IgD-negative memory B cell (primary cell): Measurements from ENCODE around the gene WDR70. TPM values are rescaled to one million over a fixed set of nuclear protein-coding genes. Genes with fewer than 3 reads are reported as not detected.
A peak's percentile ranks its signal among the peaks of the same experiment; 100 is the strongest.
"Not testable (repeated sequence)": the region's sequence is repeated elsewhere in the genome, so short reads cannot be mapped to it uniquely, and the experiment has no call there.

ENCODE experiments used
- H3K27ac Mint-ChIP-seq, 3 donors: one replicate each; pipeline ENCODE4 v1.8.0; 2020 to 2022; ENCODE audit warnings: mild to moderate bottlenecking in 3 of 3, mixed read lengths in 3 of 3, moderate library complexity in 1 of 3
- H3K27me3 Mint-ChIP-seq: one replicate; pipeline ENCODE4 v1.8.0; 2021; ENCODE audit warnings: mixed read lengths
- H3K36me3 Mint-ChIP-seq: one replicate; pipeline ENCODE4 v1.8.0; 2020; ENCODE audit warnings: mild to moderate bottlenecking, mixed read lengths
- H3K4me1 Mint-ChIP-seq, 3 donors: one replicate each; pipeline ENCODE4 v1.8.0; 2020 to 2022; ENCODE audit warnings: mixed read lengths in 3 of 3, mild to moderate bottlenecking in 1 of 3
- H3K4me3 Mint-ChIP-seq, 4 donors: one replicate each; pipeline ENCODE4 v1.8.0; 2020 to 2022; ENCODE audit warnings: mild to moderate bottlenecking in 4 of 4, mixed read lengths in 4 of 4, moderate library complexity in 3 of 4
- H3K9me3 Mint-ChIP-seq, 3 donors: one replicate each; pipeline ENCODE4 v1.8.0; 2020 to 2021; ENCODE audit warnings: mixed read lengths in 3 of 3, mild to moderate bottlenecking in 1 of 3
- polyA plus RNA-seq: library from polyadenylated mRNA; unstranded; fragments of 300-500 nt; fragmentation: Illumina TruSeq; gene quantifications from one replicate; pipeline ENCODE4 v1.2.3, GENCODE V29; 2021

Gene WDR70
- polyA plus RNA-seq, 1 donor from 2014 or later: 21.6 TPM

DNA sequence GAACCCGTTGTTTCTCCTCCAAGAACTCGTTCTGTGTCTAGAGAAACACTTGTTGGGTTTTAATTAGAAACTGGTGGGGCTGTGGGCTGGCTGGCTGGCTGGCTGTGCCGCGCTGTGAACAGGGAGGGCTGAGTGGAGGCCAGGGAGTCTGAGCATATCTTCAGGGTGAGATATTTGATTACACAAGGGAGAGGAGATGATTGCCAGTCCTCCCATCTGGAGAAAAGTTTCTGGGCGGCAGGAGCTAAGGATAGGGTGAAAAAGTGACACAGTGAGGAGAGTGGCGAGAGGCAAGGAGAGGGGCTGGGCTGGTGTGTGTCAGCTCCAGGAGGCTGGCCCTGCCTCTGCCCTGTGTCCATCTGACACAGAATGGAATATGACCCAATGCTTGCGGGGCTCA lies 397.7 kb downstream of the WDR70 start:
- Mint-ChIP-seq H3K4me1 (no peaks in the 10 kb centered on the region), H3K4me3 (no peak overlapping the region), H3K27ac (no peak overlapping the region), H3K27me3 (no peaks in the 10 kb centered on the region), H3K36me3 (peaks cover 3% of the 10 kb centered on the region), H3K9me3 (peaks cover 2 to 9% (median 3%) of the 10 kb centered on the region in 3 donors)

DNA sequence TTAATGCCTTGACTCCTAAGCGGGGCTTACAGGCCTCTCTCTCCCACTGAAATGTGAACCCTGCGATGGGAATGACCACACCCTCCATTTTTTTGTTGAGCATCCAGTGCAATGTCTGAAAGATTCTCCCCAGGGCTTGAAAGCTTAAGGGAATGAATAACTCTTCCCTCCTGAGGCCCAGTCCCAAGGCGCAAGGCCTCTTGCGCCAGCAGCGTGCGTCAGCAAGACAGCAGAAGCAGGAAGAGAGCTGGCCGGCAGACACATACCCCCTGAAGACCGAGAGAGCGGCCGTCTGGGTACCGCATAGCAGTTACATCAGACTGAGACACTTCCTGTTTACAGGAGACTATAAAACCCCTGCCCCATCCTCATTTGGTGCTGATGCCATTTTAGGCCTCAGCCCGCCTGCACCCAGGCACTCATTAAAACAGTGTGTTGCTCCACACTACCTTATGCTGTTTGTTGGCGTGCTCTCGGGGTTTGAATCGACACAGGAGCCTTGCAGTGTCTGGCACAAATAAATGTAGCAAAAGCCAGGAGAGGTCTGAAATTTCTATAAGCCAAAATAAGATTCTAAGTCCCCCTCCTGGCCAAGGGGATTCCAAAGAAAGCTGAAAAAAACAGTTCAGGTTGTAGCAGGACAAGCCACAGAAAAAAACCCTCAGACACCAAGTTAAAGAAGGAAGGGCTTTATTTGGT lies 398.5 kb downstream of the WDR70 start:
- Mint-ChIP-seq H3K9me3 (peaks cover 2 to 9% (median 3%) of the 10 kb centered on the region in 3 donors), H3K27ac (no peak overlapping the region), H3K36me3 (peaks cover 3% of the 10 kb centered on the region), H3K4me3 (no peak overlapping the region), H3K4me1 (no peaks in the 10 kb centered on the region), H3K27me3 (no peaks in the 10 kb centered on the region)

DNA sequence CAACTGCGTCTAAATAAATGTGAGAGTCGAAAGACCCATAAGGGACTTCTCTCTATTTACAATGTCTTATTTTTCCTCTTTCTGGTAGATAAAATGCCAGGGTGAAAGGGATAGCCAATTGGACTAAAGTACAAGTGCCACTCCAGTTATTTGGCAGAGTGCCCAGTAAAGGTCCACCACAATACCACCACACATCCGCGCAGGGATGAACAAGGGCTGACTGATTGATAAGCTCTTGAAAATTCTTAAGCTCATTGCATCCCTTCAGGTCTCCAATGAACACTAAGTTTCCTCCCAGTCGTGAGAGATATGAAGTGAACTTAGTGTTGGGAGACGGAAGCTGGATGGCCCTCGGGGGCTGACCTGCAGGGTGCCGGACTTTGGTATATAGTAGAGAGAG lies 402.3 kb downstream of the WDR70 start:
- not testable (repeated sequence) for H3K27ac Mint-ChIP-seq, H3K36me3 Mint-ChIP-seq, H3K9me3 Mint-ChIP-seq, H3K4me3 Mint-ChIP-seq, H3K4me1 Mint-ChIP-seq, H3K27me3 Mint-ChIP-seq

DNA sequence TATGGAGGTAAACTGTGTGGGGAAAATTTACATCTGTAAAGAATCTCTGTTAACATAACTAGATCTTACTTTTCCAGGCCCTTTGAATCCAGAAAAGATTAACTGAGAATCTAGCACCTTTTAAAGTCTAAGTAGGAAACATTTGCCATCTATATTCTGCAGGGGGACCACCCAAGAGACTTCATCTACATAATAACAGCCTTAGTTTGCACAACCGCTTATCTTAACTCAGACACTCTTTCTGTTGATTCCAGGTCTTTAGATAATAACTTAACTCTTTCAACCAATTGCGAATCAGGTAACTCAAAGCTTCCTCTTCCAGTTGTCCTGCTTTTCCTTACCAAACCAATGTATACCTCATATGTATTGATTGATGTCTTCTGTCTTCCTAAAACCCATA lies 407.3 kb downstream of the WDR70 start:
- Mint-ChIP-seq H3K36me3 (no peaks in the 10 kb centered on the region), H3K4me3 (no peak overlapping the region), H3K27me3 (peaks cover 7% of the 10 kb centered on the region)

DNA sequence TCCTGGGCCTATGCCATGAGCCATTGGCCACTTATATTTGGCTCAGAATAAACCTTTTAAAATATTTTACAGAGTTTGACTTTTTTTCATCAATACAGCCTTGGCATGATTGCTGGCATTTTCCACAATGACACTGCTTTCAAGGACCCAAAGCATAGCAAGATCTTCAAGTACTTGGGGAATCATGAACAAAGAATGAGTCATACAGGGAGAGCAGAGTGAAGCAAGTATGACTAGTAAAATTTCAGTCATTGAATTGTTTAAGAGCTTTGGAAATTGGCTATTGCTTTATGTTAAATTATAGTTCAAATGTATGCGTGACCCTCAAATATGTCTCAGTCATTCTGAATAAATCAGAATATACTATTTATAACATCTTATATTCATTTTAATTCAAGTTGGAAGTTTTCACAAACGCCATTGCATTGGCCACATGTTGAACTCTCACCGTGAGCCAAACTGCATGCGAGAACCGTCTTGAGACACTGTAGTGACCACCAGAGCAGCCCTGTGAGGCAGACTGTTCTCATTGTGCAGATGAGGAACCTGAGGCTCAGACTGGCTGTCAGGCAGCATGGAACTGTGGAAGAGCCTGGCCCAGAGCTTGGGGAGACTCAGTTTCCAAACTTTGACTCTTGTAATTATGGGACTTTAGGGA lies 407.9 kb downstream of the WDR70 start:
- H3K4me3 Mint-ChIP-seq: no peak overlapping the region
- peaks cover 7% of the 10 kb centered on the region for H3K27me3 Mint-ChIP-seq
- no peaks in the 10 kb centered on the region for H3K4me1 Mint-ChIP-seq
- H3K36me3 Mint-ChIP-seq: no peaks in the 10 kb centered on the region
- peaks cover 3 to 6% (median 4%) of the 10 kb centered on the region in 3 donors for H3K9me3 Mint-ChIP-seq
- H3K27ac Mint-ChIP-seq: no peak overlapping the region

More for the DNA sequence above, 407.3 kb downstream of the WDR70 start:
- Mint-ChIP-seq H3K9me3 (peaks cover 0 to 2% (median under 1%) of the 10 kb centered on the region in 3 donors), H3K27ac (no peak overlapping the region), H3K4me1 (no peaks in the 10 kb centered on the region)

DNA sequence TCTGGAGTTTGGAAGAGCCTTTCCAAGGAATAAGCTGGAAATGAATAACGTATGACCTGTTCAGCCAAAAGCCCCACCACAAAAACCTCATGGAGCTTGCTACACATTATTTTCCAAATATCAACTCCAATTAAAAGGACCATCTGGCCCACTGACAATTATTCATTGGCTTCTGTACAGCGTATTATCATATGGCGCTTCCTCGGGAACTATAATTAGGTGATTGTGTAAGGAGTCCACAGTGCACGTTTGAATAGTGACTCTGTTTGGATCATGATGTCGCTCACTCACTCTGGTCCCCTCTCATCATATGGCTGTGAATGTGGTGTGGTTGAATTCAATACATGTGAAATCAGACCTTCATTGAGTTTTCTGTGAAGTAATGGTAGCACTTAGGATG lies 408.6 kb downstream of the WDR70 start:
- H3K36me3 Mint-ChIP-seq: no peaks in the 10 kb centered on the region

DNA sequence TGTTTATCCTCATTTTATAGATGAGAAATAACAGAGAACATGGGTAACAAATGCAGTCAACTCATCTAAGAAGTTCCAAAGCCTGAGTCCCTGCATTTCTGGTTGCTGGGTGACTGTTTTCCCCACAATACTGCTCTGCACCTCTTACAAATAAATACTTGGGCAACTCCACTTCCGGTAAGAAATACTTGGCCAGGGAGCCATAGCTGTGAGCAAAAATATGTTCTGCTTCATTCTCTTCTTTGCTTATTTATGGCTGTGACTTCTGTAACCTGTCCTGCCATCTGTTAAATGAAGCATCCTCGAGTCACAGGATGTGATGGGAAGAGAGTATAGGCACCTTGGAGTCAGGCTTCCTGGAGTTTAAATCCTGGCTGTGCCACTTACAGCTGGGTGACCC lies 410.9 kb downstream of the WDR70 start:
- Mint-ChIP-seq H3K36me3 (no peaks in the 10 kb centered on the region), H3K4me1 (no peaks in the 10 kb centered on the region), H3K27me3 (peaks cover 7% of the 10 kb centered on the region), H3K4me3 (no peak overlapping the region), H3K27ac (no peak overlapping the region), H3K9me3 (peaks cover 8 to 15% (median 9%) of the 10 kb centered on the region in 3 donors)

More for the DNA sequence above, 408.6 kb downstream of the WDR70 start:
- H3K27ac Mint-ChIP-seq: no peak overlapping the region
- peaks cover 7% of the 10 kb centered on the region for H3K27me3 Mint-ChIP-seq
- H3K4me1 Mint-ChIP-seq: no peaks in the 10 kb centered on the region
- H3K9me3 Mint-ChIP-seq: peaks cover 3 to 6% (median 4%) of the 10 kb centered on the region in 3 donors
- no peak overlapping the region for H3K4me3 Mint-ChIP-seq

DNA sequence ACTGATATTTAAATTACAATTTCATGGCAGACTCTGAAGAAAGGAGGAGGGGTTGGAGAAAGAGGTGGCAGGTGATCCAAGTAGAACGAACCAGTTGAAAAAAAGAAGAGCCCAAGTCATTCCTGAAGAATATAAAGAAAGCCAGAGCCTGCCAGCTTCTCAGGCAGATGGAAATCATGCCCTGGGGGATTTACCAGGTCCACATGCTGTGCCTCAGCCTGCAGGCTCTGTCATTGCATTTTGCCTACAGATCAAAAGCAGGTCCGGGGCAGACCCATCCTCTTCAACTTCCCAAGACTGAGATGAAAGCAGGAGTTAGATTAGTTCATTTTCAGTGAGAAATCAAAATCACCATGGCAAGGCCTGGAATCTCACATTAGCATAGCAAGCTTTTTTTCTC lies 412.2 kb downstream of the WDR70 start:
- H3K36me3 Mint-ChIP-seq: no peaks in the 10 kb centered on the region
- peaks cover 5% of the 10 kb centered on the region for H3K27me3 Mint-ChIP-seq
- peaks cover 0 to 1% (median 0%) of the 10 kb centered on the region in 3 donors for H3K4me1 Mint-ChIP-seq
- H3K27ac Mint-ChIP-seq: no peak overlapping the region
- H3K9me3 Mint-ChIP-seq: peaks cover 11 to 18% (median 11%) of the 10 kb centered on the region in 3 donors
- H3K4me3 Mint-ChIP-seq: no peak overlapping the region

DNA sequence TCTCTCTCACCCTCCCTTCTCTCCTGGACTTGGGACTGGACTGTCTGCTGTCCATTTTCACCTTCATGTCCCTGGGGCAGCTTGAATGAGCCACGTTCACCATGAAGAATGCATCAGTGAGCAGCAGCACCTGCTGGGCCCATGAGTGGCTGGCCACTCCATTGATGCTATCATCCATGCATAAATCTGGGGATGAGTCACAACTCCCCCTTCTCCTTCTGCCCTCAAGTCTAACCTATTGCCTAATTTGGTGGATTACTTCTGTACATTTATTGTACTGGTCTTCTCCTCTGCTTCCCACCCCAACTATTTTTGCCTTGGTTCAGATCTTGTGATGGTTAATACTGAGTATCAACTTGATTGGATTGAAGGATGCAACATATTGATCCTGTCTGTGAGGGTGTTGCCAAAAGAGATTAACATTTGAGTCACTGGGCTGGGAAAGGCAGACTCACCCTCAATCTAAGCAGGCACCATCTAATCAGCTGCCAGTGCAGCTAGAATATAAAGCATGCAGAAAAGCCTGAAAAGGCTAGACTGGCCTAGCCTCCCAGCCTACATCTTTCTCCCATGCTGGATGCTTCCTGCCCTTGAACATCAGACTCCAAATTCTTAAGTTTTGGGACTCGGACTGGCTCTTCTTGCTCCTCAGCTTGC lies 414.0 kb downstream of the WDR70 start:
- peak overlapping the region in 1 of 4 donors; percentile 0 for H3K4me3 Mint-ChIP-seq
- H3K9me3 Mint-ChIP-seq: peaks cover 11 to 23% (median 13%) of the 10 kb centered on the region in 3 donors

DNA sequence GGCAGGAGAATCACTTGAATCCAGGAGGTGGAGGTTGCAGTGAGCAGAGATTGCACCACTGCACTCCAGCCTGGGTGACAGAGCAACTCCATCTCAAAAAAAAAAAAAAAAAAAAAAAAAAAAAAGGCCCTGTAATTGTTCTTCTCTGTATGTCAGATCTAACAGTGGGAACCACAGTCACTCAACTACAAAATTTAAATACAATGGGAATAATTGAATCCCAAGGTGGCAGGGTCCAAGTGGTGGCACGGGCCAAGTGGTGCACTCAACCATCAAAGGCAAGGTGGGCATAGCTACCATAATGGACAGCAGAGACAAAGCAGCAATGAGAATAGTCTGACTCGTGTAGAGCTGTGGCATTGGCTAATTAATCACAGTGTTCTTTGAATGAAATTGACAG lies 416.2 kb downstream of the WDR70 start:
- not testable (repeated sequence) for H3K27me3 Mint-ChIP-seq, H3K36me3 Mint-ChIP-seq
- peaks cover 11 to 27% (median 15%) of the 10 kb centered on the region in 3 donors for H3K9me3 Mint-ChIP-seq

More for the DNA sequence above, 414.0 kb downstream of the WDR70 start:
- Mint-ChIP-seq H3K36me3 (no peaks in the 10 kb centered on the region), H3K4me1 (peaks cover 0 to 1% (median 0%) of the 10 kb centered on the region in 3 donors), H3K27ac (peak overlapping the region in 1 of 3 donors; percentile 40), H3K27me3 (peaks cover 4% of the 10 kb centered on the region)

DNA sequence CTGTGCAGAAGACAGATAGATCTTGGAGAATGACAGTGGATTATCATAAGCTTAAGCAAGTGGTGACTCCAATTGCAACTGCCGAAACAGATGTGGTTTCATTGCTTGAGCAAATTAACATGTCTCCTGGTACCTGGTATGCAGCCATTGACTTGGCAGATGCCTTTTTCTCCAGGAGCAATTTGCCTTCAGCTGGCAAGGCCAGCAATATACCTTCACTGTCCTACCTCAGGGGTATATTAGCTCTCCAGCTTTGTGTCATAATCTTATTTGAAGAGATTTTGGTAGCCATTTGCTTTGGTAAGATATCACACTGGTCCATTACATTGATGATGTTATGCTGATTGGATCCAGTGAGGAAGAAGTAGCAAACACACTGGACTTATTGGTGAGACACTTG lies 417.3 kb downstream of the WDR70 start:
- not testable (repeated sequence) for H3K4me3 Mint-ChIP-seq, H3K36me3 Mint-ChIP-seq, H3K27me3 Mint-ChIP-seq, H3K4me1 Mint-ChIP-seq, H3K27ac Mint-ChIP-seq
- H3K9me3 Mint-ChIP-seq: peaks cover 11 to 25% (median 15%) of the 10 kb centered on the region in 3 donors

More for the DNA sequence above, 416.2 kb downstream of the WDR70 start:
- not testable (repeated sequence) for H3K4me1 Mint-ChIP-seq, H3K4me3 Mint-ChIP-seq, H3K27ac Mint-ChIP-seq

DNA sequence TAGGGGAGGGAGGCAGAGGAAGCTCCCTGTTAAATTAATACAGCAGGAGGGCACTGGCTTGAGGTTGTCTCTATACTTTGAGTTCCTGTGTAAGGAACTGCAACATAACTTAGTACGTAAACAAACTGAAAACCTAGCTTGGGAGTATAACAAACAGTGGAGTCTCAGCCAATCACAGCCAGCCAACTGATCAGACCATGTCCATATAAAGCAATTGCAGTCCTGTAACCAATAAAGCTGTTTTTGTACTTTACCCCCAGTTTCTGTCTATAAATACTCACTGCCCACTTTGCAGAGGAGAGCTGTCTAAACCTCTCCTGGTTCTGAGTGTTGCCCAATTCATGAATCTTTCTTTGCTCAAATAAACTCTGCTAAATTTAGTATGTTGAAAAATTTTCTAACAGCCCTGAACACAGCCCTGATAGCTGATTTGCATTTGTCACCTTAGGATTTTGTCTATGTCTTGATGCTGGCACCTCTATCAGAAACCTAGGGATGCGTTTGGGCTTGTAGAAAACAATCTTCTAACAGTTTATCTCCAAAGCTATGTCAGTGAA lies 420.8 kb downstream of the WDR70 start:
- H3K4me3 Mint-ChIP-seq: no peak overlapping the region
- H3K27me3 Mint-ChIP-seq: peaks cover 2% of the 10 kb centered on the region
- no peak overlapping the region for H3K27ac Mint-ChIP-seq
- peaks cover 2 to 11% (median 10%) of the 10 kb centered on the region in 3 donors for H3K9me3 Mint-ChIP-seq
- peaks cover 0 to 1% (median 0%) of the 10 kb centered on the region in 3 donors for H3K4me1 Mint-ChIP-seq
- no peaks in the 10 kb centered on the region for H3K36me3 Mint-ChIP-seq

DNA sequence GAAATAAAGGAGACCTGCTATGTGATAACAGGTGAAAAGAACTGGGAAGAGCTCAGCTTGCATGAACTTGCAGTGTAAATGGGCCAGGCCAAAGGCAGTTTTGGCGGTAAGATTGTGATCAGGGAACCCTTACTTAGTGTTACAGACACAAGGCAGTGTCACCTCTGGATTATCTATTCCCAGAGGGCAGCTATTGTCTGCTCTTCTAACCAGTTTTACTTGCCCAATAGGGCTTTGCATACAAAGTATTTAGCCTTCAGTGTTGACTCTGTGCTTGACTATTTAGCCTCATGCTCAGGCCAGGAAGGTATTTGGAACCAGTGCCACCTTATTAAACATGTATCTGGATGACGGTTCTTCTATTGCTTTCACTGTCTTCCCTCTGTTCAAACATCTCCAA lies 422.4 kb downstream of the WDR70 start:
- Mint-ChIP-seq H3K27me3 (peaks cover 2% of the 10 kb centered on the region), H3K36me3 (no peaks in the 10 kb centered on the region), H3K9me3 (peaks cover 0 to 13% (median 9%) of the 10 kb centered on the region in 3 donors), H3K27ac (no peak overlapping the region), H3K4me1 (no peaks in the 10 kb centered on the region), H3K4me3 (no peak overlapping the region)
